Effector memory CD4-positive, alpha-beta T cell (primary cell): ENCODE measurements around the gene ZNF732.
"Not testable (repeated sequence)": the region's sequence is repeated elsewhere in the genome, so short reads cannot be mapped to it uniquely, and the experiment has no call there.

Source experiments
- DNase-seq, 3 donors: peaks; one replicate each; pipeline ENCODE4 v3.0.0-alpha.2; 2020
- H3K27ac ChIP-seq: 2 replicates; pipeline ENCODE4 v1.7.0; 2013; ENCODE audit warnings: mild to moderate bottlenecking, low read length, moderate library complexity; ENCODE audit not compliant: insufficient read depth, poor library complexity, severe bottlenecking
- H3K27me3 ChIP-seq: replicated peaks from 2 replicates; pipeline ENCODE4 v1.7.0; 2013; ENCODE audit warnings: mild to moderate bottlenecking, low read length; ENCODE audit not compliant: insufficient read depth, control insufficient read depth, poor library complexity, severe bottlenecking
- H3K36me3 ChIP-seq: 2 replicates; pipeline ENCODE4 v1.7.0; 2013; ENCODE audit warnings: mild to moderate bottlenecking, low read length, moderate library complexity; ENCODE audit not compliant: control insufficient read depth, insufficient read depth
- H3K4me1 ChIP-seq: 2 replicates; pipeline ENCODE4 v1.7.0; 2013; ENCODE audit warnings: low read length, mild to moderate bottlenecking; ENCODE audit not compliant: control insufficient read depth, insufficient read depth, poor library complexity, severe bottlenecking
- H3K4me3 ChIP-seq: 2 replicates; pipeline ENCODE4 v1.7.0; 2013; ENCODE audit warnings: low read length, low read depth, mild to moderate bottlenecking; ENCODE audit not compliant: insufficient read depth, poor library complexity, severe bottlenecking
- H3K9me3 ChIP-seq: 2 replicates; pipeline ENCODE4 v1.7.0; 2013; ENCODE audit warnings: mild to moderate bottlenecking, low read length, moderate library complexity; ENCODE audit not compliant: control insufficient read depth

Gene ZNF732

DNA sequence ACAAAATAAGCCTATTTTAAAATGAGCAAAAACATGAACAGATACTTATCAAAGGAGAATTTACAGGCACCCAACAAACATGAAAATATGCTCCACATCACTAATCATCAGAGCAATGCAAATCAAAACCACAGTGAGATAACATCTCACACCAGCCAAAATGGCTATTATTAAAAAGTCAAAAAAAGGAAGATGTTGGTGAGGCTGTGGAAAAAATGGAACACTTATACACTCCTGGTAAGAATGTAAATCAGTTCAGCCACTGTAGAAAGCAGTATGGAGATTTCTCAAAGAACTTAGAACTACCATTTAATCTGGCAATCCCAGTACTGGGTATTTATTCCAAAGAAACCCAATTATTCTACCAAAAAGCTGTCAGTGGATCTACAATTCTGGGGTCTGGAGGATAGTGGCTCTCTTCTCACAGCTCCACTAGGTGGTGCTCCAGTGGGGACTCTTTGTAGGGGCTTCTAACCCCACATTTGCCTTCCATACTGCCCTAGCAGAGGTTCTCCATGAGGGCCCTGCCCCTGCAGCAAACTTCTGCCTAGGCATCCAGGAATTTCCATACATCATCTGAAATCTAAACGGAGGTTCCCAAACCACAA lies 9.1 kb upstream of the ZNF732 start:
- Histone ChIP-seq H3K4me1 (no peaks in the 10 kb centered on the region), H3K27ac (no peak overlapping the region), H3K4me3 (no peak overlapping the region), H3K9me3 (peaks cover 4% of the 10 kb centered on the region), H3K36me3 (no peaks in the 10 kb centered on the region), H3K27me3 (no peaks in the 10 kb centered on the region)
- no peak for DNase-seq

DNA sequence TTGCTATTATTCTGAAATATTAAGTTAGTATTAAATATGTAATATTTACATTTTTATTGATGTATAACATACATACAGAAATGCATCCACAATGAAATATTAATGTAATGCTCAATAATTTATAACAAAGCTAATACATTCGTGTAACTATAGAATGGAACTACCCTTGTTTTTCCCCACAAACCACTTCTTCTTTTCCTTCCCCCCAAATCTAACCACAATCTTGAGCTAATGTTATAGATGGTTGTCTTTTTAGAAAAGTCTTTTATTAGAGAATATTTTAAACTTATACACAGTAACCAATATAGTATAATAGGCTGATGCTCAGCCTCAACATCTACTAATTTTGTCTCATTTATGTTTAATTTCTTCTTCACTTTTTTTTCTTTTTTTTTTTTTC lies 4.5 kb upstream of the ZNF732 start:
- Histone ChIP-seq H3K27me3 (no peaks in the 10 kb centered on the region), H3K27ac (no peak overlapping the region), H3K36me3 (no peaks in the 10 kb centered on the region), H3K9me3 (peaks cover 5% of the 10 kb centered on the region), H3K4me3 (no peak overlapping the region), H3K4me1 (no peaks in the 10 kb centered on the region)
- DNase-seq = no peak

DNA sequence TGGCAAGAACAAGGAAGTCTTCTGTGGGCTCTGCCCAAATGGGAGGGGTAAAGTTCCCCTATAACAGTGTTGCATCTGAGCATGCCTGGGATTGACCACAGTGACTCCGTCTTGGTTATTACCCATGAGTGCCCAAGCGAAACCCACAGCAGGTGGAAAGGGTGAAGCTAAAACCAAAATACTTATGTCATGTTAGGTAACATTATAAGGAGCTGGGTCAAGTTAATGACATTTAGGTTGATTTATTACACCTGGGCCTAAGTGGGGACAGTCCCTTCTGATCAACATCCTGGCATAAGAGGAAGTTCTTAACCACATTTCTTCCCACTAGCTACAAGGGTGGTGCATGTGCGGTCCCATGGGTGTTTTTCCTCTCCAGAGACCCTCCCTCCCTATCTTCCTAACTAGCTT lies 1.3 kb upstream of the ZNF732 start:
- Histone ChIP-seq H3K27me3 (no peaks in the 10 kb centered on the region), H3K4me1 (no peaks in the 10 kb centered on the region), H3K36me3 (no peaks in the 10 kb centered on the region), H3K27ac (no peak overlapping the region), H3K4me3 (no peak overlapping the region), H3K9me3 (peaks cover 5% of the 10 kb centered on the region)
- no peak for DNase-seq

DNA sequence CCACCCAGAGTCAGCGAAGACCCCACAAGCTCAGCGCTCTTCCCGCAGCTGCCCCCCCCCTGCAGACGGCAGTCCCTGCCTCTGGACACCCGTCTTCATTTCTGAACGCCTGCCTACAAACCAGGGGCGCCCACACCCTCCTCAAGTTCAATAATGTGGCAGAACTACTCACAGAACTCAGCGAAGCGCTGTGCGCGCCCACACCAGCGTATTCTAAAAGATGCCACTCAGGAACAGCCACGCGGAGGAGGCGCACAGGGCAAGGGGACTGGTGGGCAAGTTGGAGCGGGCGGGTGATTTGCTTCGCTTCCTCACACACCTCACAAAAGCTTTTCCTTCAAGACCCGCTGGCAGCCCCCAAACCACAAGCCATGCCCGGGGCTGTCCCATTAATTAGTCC lies 758 bp downstream of the ZNF732 start:
- H3K4me3 ChIP-seq, DNase-seq, H3K27ac ChIP-seq, H3K4me1 ChIP-seq, H3K36me3 ChIP-seq, H3K27me3 ChIP-seq, H3K9me3 ChIP-seq: not testable (repeated sequence)

DNA sequence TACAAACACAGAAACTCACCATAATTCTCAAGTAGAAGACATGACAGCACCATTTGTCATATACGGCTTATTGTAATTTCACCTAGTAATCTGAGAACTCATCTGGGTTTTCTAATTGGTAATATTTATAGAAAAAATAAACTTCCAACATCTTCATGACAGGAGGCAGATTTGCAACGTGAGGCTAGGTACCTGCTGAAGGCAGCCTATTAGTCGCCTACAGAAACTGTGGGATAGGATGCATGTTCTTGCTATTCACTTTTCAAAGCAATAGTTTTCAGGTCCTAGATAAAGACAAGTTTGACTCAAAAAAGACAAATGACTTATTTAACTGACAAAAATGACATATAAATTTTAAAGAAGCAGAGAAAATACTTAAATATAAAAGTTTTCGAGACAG lies 2.9 kb downstream of the ZNF732 start:
- no peaks in the 10 kb centered on the region for H3K36me3 ChIP-seq
- no peaks in the 10 kb centered on the region for H3K27me3 ChIP-seq
- H3K4me1 ChIP-seq = no peaks in the 10 kb centered on the region
- DNase-seq = no peak
- H3K9me3 ChIP-seq = peaks cover 4% of the 10 kb centered on the region
- no peak overlapping the region for H3K4me3 ChIP-seq
- H3K27ac ChIP-seq = no peak overlapping the region

- H3K27ac ChIP-seq = no peak overlapping the region
- no peaks in the 10 kb centered on the region for H3K36me3 ChIP-seq
- no peak for DNase-seq
- H3K9me3 ChIP-seq = no peaks in the 10 kb centered on the region
- H3K4me3 ChIP-seq = no peak overlapping the region
- H3K27me3 ChIP-seq = no peaks in the 10 kb centered on the region
- no peaks in the 10 kb centered on the region for H3K4me1 ChIP-seq
These were observed 10.5 kb downstream of the ZNF732 start for GRCh38 chr4:294732-295131.

DNA sequence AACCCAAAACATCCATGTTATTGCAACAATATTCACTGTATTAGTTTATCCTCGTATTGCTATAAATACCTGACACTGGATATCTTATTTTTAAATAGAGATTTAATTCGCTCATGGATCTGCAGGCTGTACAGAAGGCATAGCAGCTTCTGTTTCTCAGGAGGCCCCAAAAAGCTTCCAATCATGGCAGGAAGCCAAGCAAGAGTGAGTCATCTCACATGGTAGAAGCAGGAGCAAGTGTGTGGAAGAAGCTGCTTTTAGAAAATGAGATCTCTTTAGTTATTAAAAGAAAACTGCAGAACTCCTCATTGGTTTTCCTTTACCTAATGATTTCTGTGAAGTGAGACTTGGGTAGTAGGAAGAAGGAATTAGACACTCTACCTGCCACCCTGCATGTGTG lies 16.4 kb downstream of the ZNF732 start:
- Histone ChIP-seq H3K4me3 (no peak overlapping the region), H3K9me3 (no peaks in the 10 kb centered on the region), H3K36me3 (no peaks in the 10 kb centered on the region), H3K27me3 (no peaks in the 10 kb centered on the region), H3K27ac (no peak overlapping the region), H3K4me1 (no peaks in the 10 kb centered on the region)
- no peak for DNase-seq

- peaks cover 44% of the 10 kb centered on the region for H3K9me3 ChIP-seq
- H3K36me3 ChIP-seq = no peaks in the 10 kb centered on the region
- H3K27me3 ChIP-seq = no peaks in the 10 kb centered on the region
- no peak overlapping the region for H3K4me3 ChIP-seq
- no peak overlapping the region for H3K27ac ChIP-seq
- H3K4me1 ChIP-seq = no peaks in the 10 kb centered on the region
- DNase-seq = no peak
These were observed 31.8 kb downstream of the ZNF732 start for GRCh38 chr4:273309-274017.

DNA sequence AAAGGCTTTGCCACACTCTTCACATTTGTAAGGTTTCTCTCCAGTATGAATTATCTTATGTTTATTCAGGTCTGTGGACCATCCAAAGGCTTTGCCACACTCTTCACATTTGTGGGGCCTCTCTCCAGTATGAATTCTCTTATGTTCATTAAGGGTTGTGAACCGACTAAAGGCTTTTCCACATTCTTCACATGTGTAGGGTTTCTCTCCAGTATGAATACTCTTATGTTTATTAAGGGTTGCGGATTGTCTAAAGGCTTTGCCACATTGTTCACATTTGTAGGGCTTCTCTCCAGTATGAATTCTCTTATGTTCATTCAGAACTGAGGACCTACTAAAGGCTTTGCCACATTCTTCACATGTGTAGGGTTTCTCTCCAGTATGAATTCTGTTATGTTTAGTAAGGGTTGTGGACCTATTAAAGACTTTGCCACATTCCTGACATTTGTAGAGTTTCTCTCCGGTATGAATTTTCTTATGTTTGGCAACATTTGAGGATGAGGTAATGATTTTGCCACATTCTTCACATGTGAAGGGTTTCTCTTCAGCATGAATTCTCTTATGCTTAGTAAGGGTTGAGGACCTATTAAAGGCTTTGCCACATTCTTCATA lies 33.7 kb downstream of the ZNF732 start:
- H3K27me3 ChIP-seq = no peaks in the 10 kb centered on the region
- no peak overlapping the region for H3K4me3 ChIP-seq
- H3K36me3 ChIP-seq = no peaks in the 10 kb centered on the region
- no peaks in the 10 kb centered on the region for H3K4me1 ChIP-seq
- H3K9me3 ChIP-seq = peaks cover 44% of the 10 kb centered on the region
- no peak overlapping the region for H3K27ac ChIP-seq
- DNase-seq = no peak

GRCh38 chr4:259240-259639 lies 46.0 kb downstream of the ZNF732 start:
- not testable (repeated sequence) for H3K36me3 ChIP-seq, H3K27ac ChIP-seq, H3K27me3 ChIP-seq, H3K4me1 ChIP-seq, DNase-seq, H3K4me3 ChIP-seq
- H3K9me3 ChIP-seq = peaks cover 23% of the 10 kb centered on the region
